Measurements from ENCODE around the gene EPHB4.
"Not testable (repeated sequence)": the region's sequence is repeated elsewhere in the genome, so short reads cannot be mapped to it uniquely, and the experiment has no call there.

Gene EPHB4

GRCh38 chr7:100822236-100823139 lies 4.8 kb downstream of the EPHB4 start:
- ATAC-seq (no peak), DNase-seq (no peak)

- ATAC-seq = no peak
- DNase-seq = no peak
These were observed 7.7 kb downstream of the EPHB4 start for GRCh38 chr7:100819586-100819985.

- no peak for ATAC-seq
- no peak for DNase-seq
These were observed 8.5 kb downstream of the EPHB4 start for GRCh38 chr7:100818825-100819224.

GRCh38 chr7:100818366-100818765 lies 9.0 kb downstream of the EPHB4 start:
- DNase-seq (no peak), ATAC-seq (no peak)

GRCh38 chr7:100817097-100817496 lies 10.2 kb downstream of the EPHB4 start:
- ATAC-seq (no peak), DNase-seq (no peak)

GRCh38 chr7:100816515-100816914 lies 10.8 kb downstream of the EPHB4 start:
- not testable (repeated sequence) for DNase-seq, ATAC-seq

GRCh38 chr7:100812729-100813128 lies 14.6 kb downstream of the EPHB4 start:
- ATAC-seq (no peak), DNase-seq (no peak)

GRCh38 chr7:100811480-100811879 lies 15.8 kb downstream of the EPHB4 start:
- ATAC-seq (no peak), DNase-seq (no peak)

- no peak for DNase-seq
- ATAC-seq = no peak
These were observed 18.9 kb downstream of the EPHB4 start for GRCh38 chr7:100808354-100808875.

- ATAC-seq = not testable (repeated sequence)
These were observed 20.4 kb downstream of the EPHB4 start for GRCh38 chr7:100806883-100807282.

GRCh38 chr7:100806276-100806675 lies 21.0 kb downstream of the EPHB4 start:
- DNase-seq (no peak), ATAC-seq (no peak)

More at GRCh38 chr7:100806883-100807282, 20.4 kb downstream of the EPHB4 start:
- not testable (repeated sequence) for DNase-seq

GRCh38 chr7:100804681-100805431 lies 22.5 kb downstream of the EPHB4 start:
- DNase-seq (no peak), ATAC-seq (no peak)

- ATAC-seq (peak; percentile 54), DNase-seq (peak; percentile 33)
These were observed 23.7 kb downstream of the EPHB4 start for GRCh38 chr7:100803398-100804161.

GRCh38 chr7:100802951-100803350 lies 24.4 kb downstream of the EPHB4 start:
- DNase-seq (no peak), ATAC-seq (no peak)

- no peak for DNase-seq
These were observed 25.3 kb downstream of the EPHB4 start for GRCh38 chr7:100801833-100802568.

GRCh38 chr7:100799037-100799896 lies 28.1 kb downstream of the EPHB4 start:
- peak; percentile 70 for ATAC-seq
- DNase-seq = peak; percentile 67

More at GRCh38 chr7:100801833-100802568, 25.3 kb downstream of the EPHB4 start:
- no peak for ATAC-seq

GRCh38 chr7:100794741-100795140 lies 32.6 kb downstream of the EPHB4 start:
- DNase-seq = no peak
- ATAC-seq = no peak

GRCh38 chr7:100793806-100794660 lies 33.3 kb downstream of the EPHB4 start:
- no peak for DNase-seq
- no peak for ATAC-seq

Data from stimulated activated naive CD8-positive, alpha-beta T cell treated with anti-CD3 and anti-CD28 coated beads, Interleukin-15, Interleukin-2, amounts not matched to agents 100 U/mL and 50 U/mL, for 24 hours (primary cell).